WTC11 (cell line): ENCODE results near the gene DIS3. TPM values are rescaled to one million over a fixed set of nuclear protein-coding genes. Genes with fewer than 3 reads are reported as not detected.

Source experiments
- ATAC-seq: fragments of 200-7000 bp; cut with Tn5 transposase; 2 replicates; pipeline ENCODE4 v1.10.0; 2021; ENCODE audit warnings: mild to moderate bottlenecking, moderate library complexity
- CTCF ChIA-PET: fragments of 300-600 bp; sonication (Branson Sonifier 250); formaldehyde crosslinking; loops from one replicate; lab custom pipeline; 2021; ENCODE audit warnings: antibody characterized with exemption; lab: Charles Lee
- POLR2A ChIA-PET: fragments of 350-600 bp; sonication (Branson Sonifier 250); formaldehyde crosslinking; loops from one replicate; lab custom pipeline; 2021; ENCODE audit warnings: antibody characterized with exemption; lab: Charles Lee
- DNase-seq: peaks from one replicate; pipeline ENCODE4 v3.0.0; 2021; ENCODE audit warnings: low spot score
- H3K27ac Mint-ChIP-seq: 2 replicates; pipeline ENCODE4 v1.8.0; 2021; ENCODE audit warnings: mixed read lengths
- H3K27me3 Mint-ChIP-seq: 2 replicates; pipeline ENCODE4 v1.8.0; 2021; ENCODE audit warnings: low read depth, mild to moderate bottlenecking, moderate library complexity, mixed read lengths
- H3K36me3 Mint-ChIP-seq: 2 replicates; pipeline ENCODE4 v1.8.0; 2021; ENCODE audit warnings: mixed read lengths
- H3K4me1 Mint-ChIP-seq: 2 replicates; pipeline ENCODE4 v1.8.0; 2022; ENCODE audit warnings: mixed read lengths
- H3K4me3 Mint-ChIP-seq: 2 replicates; pipeline ENCODE4 v1.8.0; 2021; ENCODE audit warnings: mild to moderate bottlenecking, moderate library complexity, mixed read lengths
- H3K9me3 Mint-ChIP-seq: 2 replicates; pipeline ENCODE4 v1.8.0; 2021; ENCODE audit warnings: mixed read lengths
- CREB1 ChIP-seq: sonication (generic); formaldehyde crosslinking; IDR thresholded peaks from 2 replicates; pipeline ENCODE4 v1.8.0; 2023; ENCODE audit warnings: mild to moderate bottlenecking, missing genetic modification reagents
- HMGA2 ChIP-seq: fragments of 250-450 bp; sonication (Bioruptor Pico); IDR thresholded peaks from 2 replicates; pipeline ENCODE4 v1.4.0; 2021; ENCODE audit warnings: mild to moderate bottlenecking, moderate library complexity
- JAZF1 ChIP-seq: fragments of 250-450 bp; sonication (Bioruptor Pico); IDR thresholded peaks from 2 replicates; pipeline ENCODE4 v1.9.0; 2021; ENCODE audit warnings: moderate library complexity, mild to moderate bottlenecking, inconsistent platforms
- JUN ChIP-seq: sonication (generic); formaldehyde crosslinking; IDR thresholded peaks from 2 replicates; pipeline ENCODE4 v1.8.0; 2023; ENCODE audit warnings: mild to moderate bottlenecking, missing genetic modification reagents
- MYBL2 ChIP-seq: sonication (generic); formaldehyde crosslinking; IDR thresholded peaks from 2 replicates; pipeline ENCODE4 v1.8.1; 2023; ENCODE audit warnings: mild to moderate bottlenecking, moderate library complexity, missing genetic modification reagents
- NFATC4 ChIP-seq: fragments of 250-450 bp; sonication (Bioruptor Pico); IDR thresholded peaks from 2 replicates; pipeline ENCODE4 v1.9.0; 2021; ENCODE audit warnings: mild to moderate bottlenecking
- RELA ChIP-seq: sonication (generic); formaldehyde crosslinking; IDR thresholded peaks from 2 replicates; pipeline ENCODE4 v1.8.1; 2022; ENCODE audit warnings: missing genetic modification reagents, mild to moderate bottlenecking, borderline replicate concordance
- SMAD3 ChIP-seq: sonication (generic); formaldehyde crosslinking; IDR thresholded peaks from 2 replicates; pipeline ENCODE4 v1.8.0; 2022; ENCODE audit warnings: missing genetic modification reagents, mild to moderate bottlenecking, borderline replicate concordance
- SOX15 ChIP-seq: fragments of 250-450 bp; sonication (Bioruptor Pico); IDR thresholded peaks from 2 replicates; pipeline ENCODE4 v1.9.0; 2021; ENCODE audit warnings: mild to moderate bottlenecking
- TP53 ChIP-seq: sonication (generic); formaldehyde crosslinking; IDR thresholded peaks from 2 replicates; pipeline ENCODE4 v1.8.1; 2023; ENCODE audit warnings: mild to moderate bottlenecking, missing genetic modification reagents
- ZBTB21 ChIP-seq: sonication (generic); formaldehyde crosslinking; IDR thresholded peaks from 2 replicates; pipeline ENCODE4 v1.8.1; 2023; ENCODE audit warnings: mild to moderate bottlenecking, missing genetic modification reagents, borderline replicate concordance
- ZNF219 ChIP-seq: sonication (generic); formaldehyde crosslinking; IDR thresholded peaks from 2 replicates; pipeline ENCODE4 v1.8.0; 2023; ENCODE audit warnings: missing genetic modification reagents, mild to moderate bottlenecking, borderline replicate concordance
- total RNA-seq: library from RNA; stranded (reverse); gene quantifications from 3 replicates; pipeline ENCODE4 v1.2.3, GENCODE V29; 2021
- TF ChIP-seq, protein P1 (sequence below): sonication (generic); formaldehyde crosslinking; IDR thresholded peaks from 2 replicates; pipeline ENCODE4 v1.8.1; 2022; ENCODE audit warnings: mild to moderate bottlenecking, missing genetic modification reagents, moderate library complexity, borderline replicate concordance
- TF ChIP-seq, protein P2 (sequence below): sonication (generic); formaldehyde crosslinking; IDR thresholded peaks from 2 replicates; pipeline ENCODE4 v1.8.1; 2023; ENCODE audit warnings: mild to moderate bottlenecking, moderate library complexity, missing genetic modification reagents
- TF ChIP-seq, protein P3 (sequence below): fragments of 250-450 bp; sonication (Bioruptor Pico); IDR thresholded peaks from 2 replicates; pipeline ENCODE4 v1.9.0; 2021; ENCODE audit warnings: mild to moderate bottlenecking
- TF ChIP-seq, protein P4 (sequence below): sonication (generic); formaldehyde crosslinking; IDR thresholded peaks from 2 replicates; pipeline ENCODE4 v1.8.0; 2022; ENCODE audit warnings: mild to moderate bottlenecking, missing genetic modification reagents
- TF ChIP-seq, protein P5 (sequence below): sonication (generic); formaldehyde crosslinking; IDR thresholded peaks from 2 replicates; pipeline ENCODE4 v1.8.1; 2022; ENCODE audit warnings: low read depth, missing genetic modification reagents, borderline replicate concordance
- TF ChIP-seq, protein P6 (sequence below): fragments of 250-450 bp; sonication (Bioruptor Pico); IDR thresholded peaks from 2 replicates; pipeline ENCODE4 v2.1.2; 2022; ENCODE audit warnings: mild to moderate bottlenecking, moderate library complexity
- TF ChIP-seq, protein P7 (sequence below): sonication (generic); formaldehyde crosslinking; IDR thresholded peaks from 2 replicates; pipeline ENCODE4 v1.8.0; 2023; ENCODE audit warnings: mild to moderate bottlenecking, missing genetic modification reagents

DIS3 gene
- total RNA-seq, 1 experiment from 2014 or later, result 39.9 TPM

DNA sequence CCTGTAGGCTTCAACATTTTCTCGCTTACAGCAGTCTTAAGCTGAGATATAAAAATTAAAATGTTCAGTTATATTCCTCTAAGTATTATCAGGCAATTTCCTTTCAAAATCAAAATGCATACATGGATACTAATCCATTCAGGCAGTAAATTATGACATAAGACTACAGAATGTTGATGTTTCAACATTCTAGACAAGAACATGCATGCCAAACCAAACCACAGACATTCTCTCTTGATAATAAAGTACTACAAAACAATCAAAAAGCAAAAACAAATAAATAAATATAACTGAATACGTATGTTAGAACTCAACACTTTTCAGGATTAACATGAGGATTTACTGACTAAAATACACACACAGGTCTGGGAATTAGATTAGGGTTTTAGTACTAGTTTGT, 7.7 kb downstream of the DIS3 start:
- no peak for ATAC-seq
- H3K4me3 Mint-ChIP-seq, result no peak overlapping the region
- ChIA-PET POLR2A (no interaction called here), CTCF (no interaction called here)
- peaks cover 75% of the 10 kb centered on the region for H3K36me3 Mint-ChIP-seq
- H3K27me3 Mint-ChIP-seq, result no peaks in the 10 kb centered on the region
- H3K4me1 Mint-ChIP-seq, result no peaks in the 10 kb centered on the region
- TF ChIP-seq SOX15 (CRISPR knock-in tag) (no peak), RELA (no peak), HMGA2 (CRISPR knock-in tag) (no peak), SMAD3 (CRISPR knock-in tag) (no peak), JUN (CRISPR knock-in tag) (no peak), MYBL2 (CRISPR knock-in tag) (no peak), ZNF219 (CRISPR knock-in tag) (no peak), JAZF1 (CRISPR knock-in tag) (no peak), NFATC4 (CRISPR knock-in tag) (no peak)
- TF ChIP-seq, protein P1, sequence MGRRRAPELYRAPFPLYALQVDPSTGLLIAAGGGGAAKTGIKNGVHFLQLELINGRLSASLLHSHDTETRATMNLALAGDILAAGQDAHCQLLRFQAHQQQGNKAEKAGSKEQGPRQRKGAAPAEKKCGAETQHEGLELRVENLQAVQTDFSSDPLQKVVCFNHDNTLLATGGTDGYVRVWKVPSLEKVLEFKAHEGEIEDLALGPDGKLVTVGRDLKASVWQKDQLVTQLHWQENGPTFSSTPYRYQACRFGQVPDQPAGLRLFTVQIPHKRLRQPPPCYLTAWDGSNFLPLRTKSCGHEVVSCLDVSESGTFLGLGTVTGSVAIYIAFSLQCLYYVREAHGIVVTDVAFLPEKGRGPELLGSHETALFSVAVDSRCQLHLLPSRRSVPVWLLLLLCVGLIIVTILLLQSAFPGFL (CRISPR knock-in tag), result no peak
- TF ChIP-seq, protein P2, sequence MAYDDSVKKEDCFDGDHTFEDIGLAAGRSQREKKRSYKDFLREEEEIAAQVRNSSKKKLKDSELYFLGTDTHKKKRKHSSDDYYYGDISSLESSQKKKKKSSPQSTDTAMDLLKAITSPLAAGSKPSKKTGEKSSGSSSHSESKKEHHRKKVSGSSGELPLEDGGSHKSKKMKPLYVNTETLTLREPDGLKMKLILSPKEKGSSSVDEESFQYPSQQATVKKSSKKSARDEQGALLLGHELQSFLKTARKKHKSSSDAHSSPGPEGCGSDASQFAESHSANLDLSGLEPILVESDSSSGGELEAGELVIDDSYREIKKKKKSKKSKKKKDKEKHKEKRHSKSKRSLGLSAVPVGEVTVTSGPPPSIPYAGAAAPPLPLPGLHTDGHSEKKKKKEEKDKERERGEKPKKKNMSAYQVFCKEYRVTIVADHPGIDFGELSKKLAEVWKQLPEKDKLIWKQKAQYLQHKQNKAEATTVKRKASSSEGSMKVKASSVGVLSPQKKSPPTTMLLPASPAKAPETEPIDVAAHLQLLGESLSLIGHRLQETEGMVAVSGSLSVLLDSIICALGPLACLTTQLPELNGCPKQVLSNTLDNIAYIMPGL (CRISPR knock-in tag), result no peak
- TF ChIP-seq, protein P3, sequence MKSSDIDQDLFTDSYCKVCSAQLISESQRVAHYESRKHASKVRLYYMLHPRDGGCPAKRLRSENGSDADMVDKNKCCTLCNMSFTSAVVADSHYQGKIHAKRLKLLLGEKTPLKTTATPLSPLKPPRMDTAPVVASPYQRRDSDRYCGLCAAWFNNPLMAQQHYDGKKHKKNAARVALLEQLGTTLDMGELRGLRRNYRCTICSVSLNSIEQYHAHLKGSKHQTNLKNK, result no peak
- TF ChIP-seq, protein P4, sequence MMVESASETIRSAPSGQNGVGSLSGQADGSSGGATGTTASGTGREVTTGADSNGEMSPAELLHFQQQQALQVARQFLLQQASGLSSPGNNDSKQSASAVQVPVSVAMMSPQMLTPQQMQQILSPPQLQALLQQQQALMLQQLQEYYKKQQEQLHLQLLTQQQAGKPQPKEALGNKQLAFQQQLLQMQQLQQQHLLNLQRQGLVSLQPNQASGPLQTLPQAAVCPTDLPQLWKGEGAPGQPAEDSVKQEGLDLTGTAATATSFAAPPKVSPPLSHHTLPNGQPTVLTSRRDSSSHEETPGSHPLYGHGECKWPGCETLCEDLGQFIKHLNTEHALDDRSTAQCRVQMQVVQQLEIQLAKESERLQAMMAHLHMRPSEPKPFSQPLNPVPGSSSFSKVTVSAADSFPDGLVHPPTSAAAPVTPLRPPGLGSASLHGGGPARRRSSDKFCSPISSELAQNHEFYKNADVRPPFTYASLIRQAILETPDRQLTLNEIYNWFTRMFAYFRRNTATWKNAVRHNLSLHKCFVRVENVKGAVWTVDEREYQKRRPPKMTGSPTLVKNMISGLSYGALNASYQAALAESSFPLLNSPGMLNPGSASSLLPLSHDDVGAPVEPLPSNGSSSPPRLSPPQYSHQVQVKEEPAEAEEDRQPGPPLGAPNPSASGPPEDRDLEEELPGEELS (CRISPR knock-in tag), result no peak
- TF ChIP-seq, protein P5, sequence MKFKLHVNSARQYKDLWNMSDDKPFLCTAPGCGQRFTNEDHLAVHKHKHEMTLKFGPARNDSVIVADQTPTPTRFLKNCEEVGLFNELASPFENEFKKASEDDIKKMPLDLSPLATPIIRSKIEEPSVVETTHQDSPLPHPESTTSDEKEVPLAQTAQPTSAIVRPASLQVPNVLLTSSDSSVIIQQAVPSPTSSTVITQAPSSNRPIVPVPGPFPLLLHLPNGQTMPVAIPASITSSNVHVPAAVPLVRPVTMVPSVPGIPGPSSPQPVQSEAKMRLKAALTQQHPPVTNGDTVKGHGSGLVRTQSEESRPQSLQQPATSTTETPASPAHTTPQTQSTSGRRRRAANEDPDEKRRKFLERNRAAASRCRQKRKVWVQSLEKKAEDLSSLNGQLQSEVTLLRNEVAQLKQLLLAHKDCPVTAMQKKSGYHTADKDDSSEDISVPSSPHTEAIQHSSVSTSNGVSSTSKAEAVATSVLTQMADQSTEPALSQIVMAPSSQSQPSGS (CRISPR knock-in tag), result no peak
- TF ChIP-seq, protein P6, sequence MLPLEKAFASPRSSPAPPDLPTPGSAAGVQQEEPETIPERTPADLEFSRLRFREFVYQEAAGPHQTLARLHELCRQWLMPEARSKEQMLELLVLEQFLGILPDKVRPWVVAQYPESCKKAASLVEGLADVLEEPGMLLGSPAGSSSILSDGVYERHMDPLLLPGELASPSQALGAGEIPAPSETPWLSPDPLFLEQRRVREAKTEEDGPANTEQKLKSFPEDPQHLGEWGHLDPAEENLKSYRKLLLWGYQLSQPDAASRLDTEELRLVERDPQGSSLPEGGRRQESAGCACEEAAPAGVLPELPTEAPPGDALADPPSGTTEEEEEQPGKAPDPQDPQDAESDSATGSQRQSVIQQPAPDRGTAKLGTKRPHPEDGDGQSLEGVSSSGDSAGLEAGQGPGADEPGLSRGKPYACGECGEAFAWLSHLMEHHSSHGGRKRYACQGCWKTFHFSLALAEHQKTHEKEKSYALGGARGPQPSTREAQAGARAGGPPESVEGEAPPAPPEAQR (CRISPR knock-in tag), result no peak
- TF ChIP-seq, all 79 proteins: peak for 0
- Mint-ChIP-seq H3K27ac (no peak overlapping the region), H3K9me3 (no peaks in the 10 kb centered on the region)
- no peak for DNase-seq

DNA sequence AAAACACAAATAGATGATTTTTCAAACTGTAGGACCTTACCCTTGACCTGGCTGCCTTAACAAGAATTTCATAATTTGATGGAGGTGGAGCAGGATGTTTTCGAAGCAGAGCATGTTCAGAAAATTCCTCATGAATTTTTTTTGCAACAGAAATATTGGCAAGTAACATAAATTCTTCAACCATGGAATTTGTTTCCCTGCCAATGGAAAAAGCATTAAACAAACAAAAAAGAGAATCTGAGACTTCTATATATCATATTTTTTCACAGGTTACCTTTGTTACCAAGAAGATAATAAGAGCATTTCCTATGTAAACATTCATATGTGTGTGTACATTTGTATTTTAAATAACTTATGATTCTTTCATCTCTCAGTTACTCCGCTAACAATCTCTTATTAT, 18.3 kb downstream of the DIS3 start:
- ATAC-seq, result no peak
- no peak overlapping the region for H3K4me3 Mint-ChIP-seq
- ChIA-PET CTCF (no interaction called here), POLR2A (no interaction called here)
- H3K27ac Mint-ChIP-seq, result no peak overlapping the region
- H3K4me1 Mint-ChIP-seq, result no peaks in the 10 kb centered on the region
- no peak for DNase-seq
- no peaks in the 10 kb centered on the region for H3K27me3 Mint-ChIP-seq
- H3K36me3 Mint-ChIP-seq, result peaks cover 55% of the 10 kb centered on the region
- H3K9me3 Mint-ChIP-seq, result no peaks in the 10 kb centered on the region
- TF ChIP-seq SOX15 (CRISPR knock-in tag), result no peak
- TF ChIP-seq, protein P6 (CRISPR knock-in tag), result no peak
- TF ChIP-seq ZBTB21 (CRISPR knock-in tag), result no peak
- no peak for TF ChIP-seq TP53 (CRISPR knock-in tag)
- TF ChIP-seq, protein P7, sequence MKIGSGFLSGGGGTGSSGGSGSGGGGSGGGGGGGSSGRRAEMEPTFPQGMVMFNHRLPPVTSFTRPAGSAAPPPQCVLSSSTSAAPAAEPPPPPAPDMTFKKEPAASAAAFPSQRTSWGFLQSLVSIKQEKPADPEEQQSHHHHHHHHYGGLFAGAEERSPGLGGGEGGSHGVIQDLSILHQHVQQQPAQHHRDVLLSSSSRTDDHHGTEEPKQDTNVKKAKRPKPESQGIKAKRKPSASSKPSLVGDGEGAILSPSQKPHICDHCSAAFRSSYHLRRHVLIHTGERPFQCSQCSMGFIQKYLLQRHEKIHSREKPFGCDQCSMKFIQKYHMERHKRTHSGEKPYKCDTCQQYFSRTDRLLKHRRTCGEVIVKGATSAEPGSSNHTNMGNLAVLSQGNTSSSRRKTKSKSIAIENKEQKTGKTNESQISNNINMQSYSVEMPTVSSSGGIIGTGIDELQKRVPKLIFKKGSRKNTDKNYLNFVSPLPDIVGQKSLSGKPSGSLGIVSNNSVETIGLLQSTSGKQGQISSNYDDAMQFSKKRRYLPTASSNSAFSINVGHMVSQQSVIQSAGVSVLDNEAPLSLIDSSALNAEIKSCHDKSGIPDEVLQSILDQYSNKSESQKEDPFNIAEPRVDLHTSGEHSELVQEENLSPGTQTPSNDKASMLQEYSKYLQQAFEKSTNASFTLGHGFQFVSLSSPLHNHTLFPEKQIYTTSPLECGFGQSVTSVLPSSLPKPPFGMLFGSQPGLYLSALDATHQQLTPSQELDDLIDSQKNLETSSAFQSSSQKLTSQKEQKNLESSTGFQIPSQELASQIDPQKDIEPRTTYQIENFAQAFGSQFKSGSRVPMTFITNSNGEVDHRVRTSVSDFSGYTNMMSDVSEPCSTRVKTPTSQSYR (CRISPR knock-in tag), result no peak
- TF ChIP-seq CREB1 (CRISPR knock-in tag), result no peak
